Measurements from ENCODE around the gene ADPGK. TPM values are rescaled to one million over a fixed set of nuclear protein-coding genes. Genes with fewer than 3 reads are reported as not detected.
A peak's percentile ranks its signal among the peaks of the same experiment; 100 is the strongest.

The ADPGK gene
- polyA plus RNA-seq, 3 donors, result 138 to 283 (median 152) TPM

GRCh38 chr15:72770673-72771328 is 12.8 kb downstream of the ADPGK start:
- Mint-ChIP-seq H3K36me3 (peaks cover 79 to 86% of the 10 kb centered on the region in 2 donors), H3K27me3 (ENCODE audit: low read depth in 3 of 3) (no peaks in the 10 kb centered on the region), H3K9me3 (peaks cover 12 to 20% (median 20%) of the 10 kb centered on the region in 7 donors), H3K27ac (peak overlapping the region in 3 of 7 donors; percentile 1 to 48 (median 30)), H3K4me1 (peaks cover 17% of the 10 kb centered on the region), H3K4me3 (no peak overlapping the region)
- Histone ChIP-seq H3K27me3 (ENCODE audit: control insufficient read depth in 2 of 2, insufficient read depth in 2 of 2, low read length in 2 of 2) (no peaks in the 10 kb centered on the region), H3K27ac (ENCODE audit: low read depth in 1 of 2, low read length in 2 of 2) (peak overlapping the region in 1 of 2 donors; percentile 35), H3K9ac (ENCODE audit: insufficient read depth, low read length, poor library complexity, severe bottlenecking) (no peak overlapping the region), H3K79me2 (ENCODE audit: insufficient read depth, low read length) (peaks cover 100% of the 10 kb centered on the region), H4K20me1 (ENCODE audit: insufficient read depth, low read length) (peaks cover 97% of the 10 kb centered on the region), H3K4me3 (replicated peaks in 1 of 3; ENCODE audit: low read depth in 2 of 3, low read length in 3 of 3) (no peak overlapping the region), H3K4me2 (replicated peaks; ENCODE audit: extremely low read depth, low read length, poor library complexity, severe bottlenecking) (no peak overlapping the region), H2AFZ (ENCODE audit: insufficient read depth, low read depth, low read length, poor library complexity, severe bottlenecking) (no peak overlapping the region), H3K36me3 (replicated peaks in 1 of 2; ENCODE audit: control insufficient read depth in 1 of 2, insufficient read depth in 2 of 2, low read length in 2 of 2) (peaks cover 81 to 87% of the 10 kb centered on the region in 2 donors), H3K9me3 (replicated peaks in 1 of 2; ENCODE audit: control insufficient read depth in 1 of 2, insufficient read depth in 1 of 2, low read length in 2 of 2) (peaks cover 5 to 21% of the 10 kb centered on the region in 2 donors), H3K4me1 (ENCODE audit: control insufficient read depth in 1 of 2, insufficient read depth in 2 of 2, low read length in 2 of 2) (peaks cover 18% of the 10 kb centered on the region in 2 donors)
- TF ChIP-seq CTCF (IDR thresholded peaks at IDR 0.05), result no peak
- WGBS (ENCODE audit: insufficient coverage), result 83% methylated on average over 1 of the region's 6 CpGs
- DNase-seq, result no peak
- intact Hi-C loops (cut with micrococcal nuclease), result no loop called here

- Mint-ChIP-seq H3K4me3 (no peak overlapping the region), H3K27me3 (ENCODE audit: low read depth in 3 of 3) (no peaks in the 10 kb centered on the region), H3K9me3 (peaks cover 12 to 20% (median 20%) of the 10 kb centered on the region in 7 donors), H3K36me3 (peaks cover 84 to 93% of the 10 kb centered on the region in 2 donors), H3K4me1 (no peaks in the 10 kb centered on the region), H3K27ac (no peak overlapping the region)
- DNase-seq, result no peak
- Histone ChIP-seq H3K27ac (ENCODE audit: low read depth in 1 of 2, low read length in 2 of 2) (no peak overlapping the region), H3K9me3 (replicated peaks in 1 of 2; ENCODE audit: control insufficient read depth in 1 of 2, insufficient read depth in 1 of 2, low read length in 2 of 2) (peaks cover 5 to 21% of the 10 kb centered on the region in 2 donors), H2AFZ (ENCODE audit: insufficient read depth, low read depth, low read length, poor library complexity, severe bottlenecking) (no peak overlapping the region), H3K36me3 (replicated peaks in 1 of 2; ENCODE audit: control insufficient read depth in 1 of 2, insufficient read depth in 2 of 2, low read length in 2 of 2) (peaks cover 83 to 100% of the 10 kb centered on the region in 2 donors), H3K9ac (ENCODE audit: insufficient read depth, low read length, poor library complexity, severe bottlenecking) (no peak overlapping the region), H3K27me3 (ENCODE audit: control insufficient read depth in 2 of 2, insufficient read depth in 2 of 2, low read length in 2 of 2) (no peaks in the 10 kb centered on the region), H4K20me1 (ENCODE audit: insufficient read depth, low read length) (peaks cover 100% of the 10 kb centered on the region), H3K4me1 (ENCODE audit: control insufficient read depth in 1 of 2, insufficient read depth in 2 of 2, low read length in 2 of 2) (no peaks in the 10 kb centered on the region), H3K4me3 (replicated peaks in 1 of 3; ENCODE audit: low read depth in 2 of 3, low read length in 3 of 3) (no peak overlapping the region), H3K79me2 (ENCODE audit: insufficient read depth, low read length) (peaks cover 98% of the 10 kb centered on the region), H3K4me2 (replicated peaks; ENCODE audit: extremely low read depth, low read length, poor library complexity, severe bottlenecking) (no peak overlapping the region)
- whole genome bisulfite sequencing (ENCODE audit: insufficient coverage), result no CpG with 5 or more reads among the region's 2 CpGs
- intact Hi-C loops (cut with micrococcal nuclease), result no loop called here
- TF ChIP-seq CTCF (IDR thresholded peaks at IDR 0.05), result no peak
These were observed 16.8 kb downstream of the ADPGK start for GRCh38 chr15:72766780-72767179.
